Measurements from ENCODE around the gene PDLIM5. TPM values are rescaled to one million over a fixed set of nuclear protein-coding genes. Genes with fewer than 3 reads are reported as not detected.

The PDLIM5 gene
- polyA plus RNA-seq, 4 donors, result 47.9 to 61.4 (median 55.6) TPM

DNA sequence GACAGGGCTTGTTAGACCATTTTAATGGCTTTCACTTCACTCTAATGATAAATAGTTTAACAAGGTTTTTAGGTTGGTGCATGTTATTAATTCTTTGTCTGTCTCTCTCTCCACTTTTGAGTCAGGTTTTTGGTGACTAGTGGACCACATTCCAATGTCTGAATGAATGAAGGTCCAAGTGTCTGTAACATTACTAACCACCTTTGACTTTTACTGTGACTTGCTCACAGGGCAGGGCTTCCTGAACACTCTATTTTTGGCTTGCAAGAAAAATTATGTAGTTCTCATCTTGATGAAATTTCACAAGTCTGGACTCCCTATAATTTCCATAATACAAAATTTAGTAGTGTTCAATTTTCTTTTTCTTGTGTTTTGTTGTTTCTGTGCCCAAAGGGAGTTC is 227.2 kb downstream of the PDLIM5 start:
- DNase-seq (ENCODE audit: low read depth in 4 of 4, low spot score in 3 of 4), result no peak

DNA sequence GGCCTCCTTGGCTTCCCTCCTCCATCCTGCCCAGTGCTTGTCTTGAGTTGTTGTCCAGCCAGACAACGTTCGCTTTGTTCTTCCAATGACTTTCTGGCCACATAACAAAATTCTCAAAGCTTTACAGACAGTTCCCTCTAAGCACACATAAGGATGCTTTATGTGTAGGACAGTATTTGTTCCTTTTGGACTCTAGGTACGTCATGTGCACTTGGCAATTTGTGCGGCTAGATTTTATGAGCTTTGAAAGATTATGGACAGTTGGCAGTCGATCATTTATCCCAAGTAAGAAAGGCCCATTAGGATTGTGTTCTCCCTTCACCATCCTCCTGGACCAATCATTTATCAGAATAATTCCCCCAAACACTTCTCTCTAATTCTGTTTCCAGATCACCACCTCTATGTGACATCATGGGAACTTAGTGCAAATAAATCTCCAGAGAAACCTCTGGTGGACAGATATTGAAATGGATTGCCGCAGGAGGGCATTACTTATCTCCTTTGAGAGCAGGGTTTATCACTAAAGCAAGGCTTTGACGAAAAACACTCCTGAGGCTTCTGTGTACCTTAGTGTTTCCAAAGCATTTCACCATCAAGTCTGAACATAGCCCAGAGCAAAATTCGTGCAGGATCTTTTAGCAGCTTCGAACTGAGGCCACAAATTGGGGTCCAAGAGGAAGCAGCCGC is 228.6 kb downstream of the PDLIM5 start:
- DNase-seq (ENCODE audit: low read depth in 4 of 4, low spot score in 3 of 4), result no peak

DNA sequence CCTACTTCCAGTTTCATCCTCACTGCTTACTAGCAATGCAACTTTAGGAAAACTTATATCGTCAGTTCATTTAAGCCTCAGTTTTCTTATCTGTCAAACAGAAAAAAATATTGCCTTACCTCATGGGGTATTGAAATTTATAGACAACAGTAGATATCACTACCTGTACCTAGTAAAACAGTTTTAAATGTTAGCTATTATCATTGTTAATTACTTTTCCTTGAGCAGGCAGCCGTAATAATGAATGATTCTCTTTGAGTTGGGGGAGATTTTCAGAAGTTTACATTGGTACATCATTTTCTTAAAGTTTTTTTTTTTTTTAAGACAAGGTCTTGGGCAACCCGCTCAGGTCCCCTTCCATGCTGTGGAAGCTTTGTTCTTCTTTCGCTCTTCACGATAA is 234.3 kb downstream of the PDLIM5 start:
- DNase-seq (ENCODE audit: low read depth in 4 of 4, low spot score in 3 of 4), result no peak

DNA sequence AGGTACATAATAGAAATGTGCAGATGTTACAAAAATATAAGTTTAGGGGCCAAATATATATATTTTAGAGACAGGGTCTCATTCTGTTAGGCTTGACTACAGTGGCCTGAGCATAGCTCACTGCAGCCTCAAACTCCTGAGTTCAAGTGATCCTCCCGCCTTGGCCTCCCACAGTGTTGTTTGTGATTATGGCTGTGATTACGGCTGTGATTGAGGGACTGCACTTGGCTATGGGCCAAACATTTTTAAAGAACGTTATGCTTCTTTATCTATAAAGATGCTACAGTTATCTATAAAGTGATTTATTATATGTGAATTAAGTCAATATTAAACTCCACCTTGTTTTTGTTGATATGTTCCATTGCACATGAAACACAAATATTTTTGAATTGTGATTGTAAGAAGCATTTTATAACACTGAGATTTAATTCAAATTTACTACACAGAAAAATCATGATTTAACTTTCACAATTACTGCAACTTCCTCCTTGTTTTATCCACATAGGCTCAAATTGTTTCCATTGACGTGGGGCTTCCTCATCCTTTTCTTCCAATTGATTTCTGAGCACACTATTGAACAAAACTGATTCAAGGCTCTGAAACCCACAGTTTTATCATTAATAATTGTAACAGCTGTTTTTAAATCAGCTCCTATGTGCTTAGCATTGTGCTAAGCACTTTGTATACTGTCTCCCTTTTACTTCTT is 237.6 kb downstream of the PDLIM5 start:
- no peak for DNase-seq (ENCODE audit: low read depth in 4 of 4, low spot score in 3 of 4)

DNA sequence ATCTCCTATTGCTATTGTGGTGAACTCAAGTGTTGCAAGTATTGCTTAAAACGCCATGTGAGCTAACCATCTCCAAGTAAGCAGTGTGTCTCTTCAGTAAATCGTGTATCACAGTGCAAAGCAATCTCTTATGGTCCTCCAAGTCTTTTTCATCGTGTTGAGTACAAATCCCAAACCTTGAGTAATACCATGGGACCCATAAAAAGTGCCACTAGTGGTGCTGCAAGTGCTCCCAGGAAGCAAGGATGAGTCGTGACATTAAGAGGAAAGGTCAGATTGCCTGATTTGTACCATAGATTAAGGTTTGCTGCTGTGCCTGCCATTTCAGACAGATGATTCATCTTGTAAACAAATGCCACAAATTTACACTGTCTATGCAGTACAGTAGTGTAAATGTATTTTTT is 239.1 kb downstream of the PDLIM5 start:
- DNase-seq (ENCODE audit: low read depth in 4 of 4, low spot score in 3 of 4), result no peak

DNA sequence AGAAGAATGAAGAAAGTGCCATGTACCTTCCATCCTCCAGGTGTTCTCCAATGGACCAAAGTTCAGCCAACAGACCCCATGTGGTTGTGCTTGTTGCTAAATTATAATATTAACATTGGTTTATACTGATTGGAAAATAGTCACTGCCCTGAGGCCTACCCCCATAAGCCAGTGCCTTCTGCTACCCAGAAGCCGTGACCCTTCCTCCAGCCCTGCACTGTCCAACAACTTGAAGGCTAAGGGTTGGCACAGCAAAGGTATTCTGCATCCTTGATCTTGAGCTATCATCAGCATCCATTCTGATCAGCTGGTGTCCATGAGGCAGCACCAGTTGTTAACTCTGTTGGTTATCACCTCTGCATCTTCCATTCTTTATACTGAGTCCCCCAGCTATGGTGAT is 239.8 kb downstream of the PDLIM5 start:
- no peak for DNase-seq (ENCODE audit: low read depth in 4 of 4, low spot score in 3 of 4)

DNA sequence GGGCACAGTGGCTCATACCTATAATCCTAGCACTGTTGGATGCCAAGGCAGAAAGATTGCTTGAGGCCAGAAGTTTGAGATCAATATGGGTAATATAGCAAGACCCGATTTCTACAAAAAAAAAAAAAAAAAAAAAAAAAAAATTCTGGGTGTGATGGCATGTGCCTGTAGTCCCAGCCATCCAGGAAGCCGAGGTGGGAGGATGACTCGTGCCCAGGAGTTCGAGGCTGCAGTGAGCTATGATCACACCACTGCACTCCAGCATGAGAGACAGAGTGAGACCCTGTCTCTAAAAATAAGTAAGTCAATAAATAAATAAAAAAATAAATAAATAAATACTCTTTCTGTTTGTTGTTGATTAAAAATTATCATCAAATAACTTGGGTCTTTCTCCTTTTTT is 243.6 kb downstream of the PDLIM5 start:
- DNase-seq (ENCODE audit: low read depth in 4 of 4, low spot score in 3 of 4), result no peak

DNA sequence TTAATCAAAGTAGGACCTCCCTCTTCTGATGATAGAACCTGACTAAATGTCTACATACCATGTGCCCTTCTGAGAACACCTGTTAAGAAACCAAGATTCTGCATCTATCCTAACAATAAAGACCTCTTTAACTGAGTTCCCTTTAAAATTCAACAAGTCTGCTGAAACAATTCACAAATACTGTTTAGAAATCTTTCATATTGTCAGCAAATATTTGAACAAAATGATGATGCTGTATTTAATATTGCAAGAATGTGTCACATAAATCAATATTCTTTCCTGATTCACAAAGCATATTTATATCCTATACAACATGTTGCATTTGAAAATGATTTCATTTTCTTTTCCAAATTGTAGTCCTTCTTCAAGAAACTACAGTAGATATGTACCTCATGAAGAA is 246.4 kb downstream of the PDLIM5 start:
- DNase-seq (ENCODE audit: low read depth in 4 of 4, low spot score in 3 of 4), result no peak

DNA sequence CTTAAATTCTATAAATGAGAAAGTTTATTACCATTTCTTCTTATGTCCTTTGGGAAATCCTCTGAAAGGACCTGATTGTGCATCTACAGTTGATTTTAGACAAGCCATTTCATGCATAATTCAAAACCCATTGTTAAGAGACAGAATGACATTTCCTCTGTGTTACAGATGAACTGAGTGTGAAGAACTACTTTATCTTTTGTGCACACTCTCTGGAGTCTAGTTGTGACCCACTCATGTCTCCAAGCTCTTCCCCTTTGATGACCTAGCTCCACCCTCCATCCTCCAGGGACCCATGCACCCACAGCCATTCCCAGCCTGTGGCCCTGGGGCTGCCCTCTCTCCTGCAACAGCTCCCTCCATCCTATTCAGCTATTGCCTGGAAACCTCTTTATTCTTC is 248.6 kb downstream of the PDLIM5 start:
- no peak for DNase-seq (ENCODE audit: low read depth in 4 of 4, low spot score in 3 of 4)

DNA sequence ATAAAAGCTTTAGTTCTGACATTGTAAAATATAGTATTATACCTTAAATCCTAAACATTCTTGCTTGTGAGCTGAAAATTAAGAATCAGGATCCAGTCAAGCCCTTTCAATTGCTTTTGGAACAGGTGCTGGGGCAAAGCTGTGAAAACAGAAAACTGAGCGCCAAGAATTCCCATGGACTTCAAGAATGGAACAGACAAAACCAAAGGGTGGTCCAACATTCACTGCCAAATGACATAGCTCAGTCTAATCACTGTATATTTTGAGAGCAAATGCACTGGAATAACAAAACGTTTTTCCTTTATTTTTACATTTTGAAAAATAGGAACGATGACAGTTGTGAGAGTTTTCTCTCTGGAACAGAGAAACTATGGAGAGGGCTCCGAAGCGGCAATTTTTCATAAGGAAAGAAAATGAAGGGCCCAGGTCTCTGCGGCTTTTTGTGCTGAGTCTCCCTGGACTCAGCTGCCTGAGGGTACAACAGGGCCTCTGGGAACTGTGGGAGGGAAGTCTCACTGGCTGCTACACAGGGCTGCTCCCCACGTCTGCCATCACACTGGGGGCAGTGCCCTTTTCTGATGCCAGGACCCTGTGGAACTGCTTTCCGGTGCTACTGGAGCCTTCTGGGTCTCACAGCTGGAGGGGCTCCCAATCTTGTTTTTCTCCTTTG is 250.0 kb downstream of the PDLIM5 start:
- no peak for DNase-seq (ENCODE audit: low read depth in 4 of 4, low spot score in 3 of 4)

DNA sequence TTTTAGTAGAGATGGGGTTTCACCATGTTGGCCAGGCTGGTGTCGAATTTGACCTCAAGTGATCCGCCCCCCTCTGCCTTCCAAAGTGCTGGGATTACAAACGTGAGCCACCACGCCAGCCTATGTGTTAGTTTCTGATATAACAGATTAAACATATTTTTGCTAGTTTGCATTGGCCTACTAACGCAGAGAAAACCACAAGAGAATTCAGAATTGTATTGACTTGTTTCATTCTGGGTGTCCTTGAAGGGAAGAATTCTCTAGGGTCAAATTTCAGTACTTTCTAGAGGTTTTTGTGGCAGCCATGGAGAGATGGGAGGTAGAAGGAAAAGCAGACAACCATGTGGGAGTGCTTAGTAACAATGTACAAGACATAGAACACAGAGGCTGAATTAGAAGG is 259.9 kb downstream of the PDLIM5 start:
- DNase-seq (ENCODE audit: low read depth in 4 of 4, low spot score in 3 of 4), result no peak

DNA sequence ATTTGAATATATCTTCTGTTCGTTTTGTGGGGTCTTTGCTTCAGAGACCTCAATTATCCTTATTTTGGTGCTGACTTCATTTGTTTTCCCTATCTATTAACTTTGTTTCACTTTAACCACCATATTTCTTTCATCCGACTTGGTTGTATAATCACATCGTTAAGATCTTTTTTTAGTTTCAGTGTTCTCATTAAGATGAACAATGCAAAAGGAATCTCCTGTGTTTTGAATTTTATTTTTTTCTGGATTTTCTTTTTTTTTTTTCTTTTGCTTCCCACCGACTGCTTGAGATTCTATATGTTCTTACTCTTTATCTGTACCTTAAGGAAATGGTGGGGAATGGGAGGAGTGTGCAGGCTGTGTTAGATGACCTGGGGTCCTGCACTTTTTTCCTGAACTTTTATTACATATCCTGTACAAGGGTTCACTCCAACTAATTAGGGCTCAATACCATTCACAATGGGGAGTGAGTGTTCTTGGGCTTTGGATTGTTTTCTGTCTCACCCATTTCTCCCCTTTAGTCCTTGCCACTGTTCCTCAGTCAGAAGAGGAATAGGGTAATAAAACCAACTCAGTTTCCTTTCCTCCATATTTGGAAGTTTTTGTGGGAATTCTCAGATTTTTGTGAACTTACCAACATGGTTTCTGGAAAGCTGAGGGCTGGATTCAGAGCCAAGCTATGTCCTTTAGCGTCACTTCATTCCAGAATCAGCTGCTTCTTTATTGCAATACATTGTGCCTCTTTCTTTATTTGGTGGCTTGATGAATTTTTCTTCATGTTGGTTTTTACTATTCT is 262.8 kb downstream of the PDLIM5 start:
- DNase-seq (ENCODE audit: low read depth in 4 of 4, low spot score in 3 of 4), result no peak

DNA sequence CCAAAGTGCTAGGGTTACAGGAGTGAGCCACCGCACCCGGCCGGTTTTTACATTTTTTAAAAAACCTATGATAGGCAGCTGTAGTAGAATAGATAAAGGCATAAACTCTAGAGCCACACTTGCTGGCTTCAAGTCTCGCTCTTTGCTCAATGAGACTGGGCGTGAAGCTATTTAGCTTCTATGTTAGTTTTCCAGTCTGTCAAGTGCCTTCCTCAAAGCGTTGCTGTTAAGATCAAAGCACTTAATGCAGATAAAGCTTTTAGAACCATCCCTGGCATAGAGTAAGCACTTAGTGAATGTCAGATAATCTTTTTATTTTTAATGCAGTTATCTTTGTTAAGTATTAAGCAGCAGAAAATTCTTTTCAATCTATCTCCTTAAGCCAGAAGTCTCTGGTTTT is 264.0 kb downstream of the PDLIM5 start:
- no peak for DNase-seq (ENCODE audit: low read depth in 4 of 4, low spot score in 3 of 4)

Other genes with a start within 250 kb of the PDLIM5 start
- gene SMARCAD1, start 244.1 kb upstream of the PDLIM5 start, polyA plus RNA-seq (ENCODE audit: insufficient read length in 4 of 4), result 10 to 100 TPM; 50.6 to 67.3 (median 65.2) TPM
- gene HPGDS, start 109.1 kb upstream of the PDLIM5 start, polyA plus RNA-seq (ENCODE audit: insufficient read length in 4 of 4), result 1 to 10 TPM; 2.3 to 4.5 (median 3.8) TPM

Measured in right renal pelvis (tissue), 4 donors.